ENCODE results near the gene FBLN5.
"Not testable (repeated sequence)": the region's sequence is repeated elsewhere in the genome, so short reads cannot be mapped to it uniquely, and the experiment has no call there.

Gene FBLN5

GRCh38 chr14:91885839-91886238, 61.7 kb downstream of the FBLN5 start:
- DNase-seq (ENCODE audit: low read depth, low spot score): no peak

- no peak for DNase-seq (ENCODE audit: low read depth, low spot score)
These were observed 62.3 kb downstream of the FBLN5 start for GRCh38 chr14:91885113-91885712.

GRCh38 chr14:91884664-91885063, 62.8 kb downstream of the FBLN5 start:
- no peak for DNase-seq (ENCODE audit: low read depth, low spot score)

GRCh38 chr14:91883753-91884152, 63.7 kb downstream of the FBLN5 start:
- no peak for DNase-seq (ENCODE audit: low read depth, low spot score)

- no peak for DNase-seq (ENCODE audit: low read depth, low spot score)
These were observed 64.7 kb downstream of the FBLN5 start for GRCh38 chr14:91882776-91883175.

GRCh38 chr14:91882369-91882768, 65.1 kb downstream of the FBLN5 start:
- no peak for DNase-seq (ENCODE audit: low read depth, low spot score)

- no peak for DNase-seq (ENCODE audit: low read depth, low spot score)
These were observed 68.3 kb downstream of the FBLN5 start for GRCh38 chr14:91879196-91879595.

GRCh38 chr14:91878274-91878673, 69.2 kb downstream of the FBLN5 start:
- no peak for DNase-seq (ENCODE audit: low read depth, low spot score)

GRCh38 chr14:91877376-91877915, 70.0 kb downstream of the FBLN5 start:
- DNase-seq (ENCODE audit: low read depth, low spot score): no peak

- DNase-seq (ENCODE audit: low read depth, low spot score): no peak
These were observed 71.0 kb downstream of the FBLN5 start for GRCh38 chr14:91876492-91876891.

GRCh38 chr14:91875525-91876286, 71.8 kb downstream of the FBLN5 start:
- DNase-seq (ENCODE audit: low read depth, low spot score): no peak

- peak; percentile 46 for DNase-seq (ENCODE audit: low read depth, low spot score)
These were observed 73.8 kb downstream of the FBLN5 start for GRCh38 chr14:91873471-91874415.

- no peak for DNase-seq (ENCODE audit: low read depth, low spot score)
These were observed 74.7 kb downstream of the FBLN5 start for GRCh38 chr14:91872517-91873470.

- no peak for DNase-seq (ENCODE audit: low read depth, low spot score)
These were observed 75.4 kb downstream of the FBLN5 start for GRCh38 chr14:91872011-91872501.

- not testable (repeated sequence) for DNase-seq (ENCODE audit: low read depth, low spot score)
These were observed 76.1 kb downstream of the FBLN5 start for GRCh38 chr14:91871401-91871800.

GRCh38 chr14:91870890-91871289, 76.6 kb downstream of the FBLN5 start:
- DNase-seq (ENCODE audit: low read depth, low spot score): no peak

- no peak for DNase-seq (ENCODE audit: low read depth, low spot score)
These were observed 77.5 kb downstream of the FBLN5 start for GRCh38 chr14:91870001-91870400.

GRCh38 chr14:91869556-91869955, 77.9 kb downstream of the FBLN5 start:
- DNase-seq (ENCODE audit: low read depth, low spot score): no peak

GRCh38 chr14:91867316-91867988, 80.0 kb downstream of the FBLN5 start, which contains the start of gene TC2N:
TC2N (minus strand) TSS chr14:91867536; CDS start chr14:91813769, 53,767 bp downstream.
- DNase-seq (ENCODE audit: low read depth, low spot score): no peak
